A549 (cell line): Measurements from ENCODE around the gene PRKCD. TPM values are rescaled to one million over a fixed set of nuclear protein-coding genes. Genes with fewer than 3 reads are reported as not detected.
A peak's percentile ranks its signal among the peaks of the same experiment; 100 is the strongest.

ENCODE experiments used
- ATAC-seq, 2 experiments: fragments of 200-7000 bp in 1 of 2; fragments of >200 bp in 1 of 2; cut with Nextera tagmentation in 1 of 2; cut with Tn5 transposase in 1 of 2; 3 replicates each; pipeline versions ENCODE4 v1.8.0 to v1.9.1; 2018 to 2020; ENCODE audit warnings: mild to moderate bottlenecking in 1 of 2, moderate library complexity in 1 of 2
- CTCF ChIA-PET: fragments of 300-600 bp; sonication (Branson Sonifier 250); formaldehyde crosslinking; extraction: SDS; loops from one replicate; lab custom pipeline; 2021; ENCODE audit warnings: antibody characterized with exemption, inconsistent platforms; lab: Yijun Ruan, JAX
- POLR2A ChIA-PET: fragments of 350-600 bp; formaldehyde crosslinking; extraction: SDS; loops from one replicate; lab custom pipeline; 2021; ENCODE audit warnings: antibody characterized with exemption, inconsistent platforms; lab: Yijun Ruan, JAX
- DNase-seq, 2 experiments: peaks; one replicate each; pipeline versions ENCODE4 v3.0.0 to v3.0.0-alpha.2; 2011 to 2016; ENCODE audit warnings: low read depth in 1 of 2, low spot score in 1 of 2
- FAIRE-seq: peaks from 2 replicates; lab custom pipeline; 2011; peaks lifted over from hg19 to GRCh38; lab: Jason Lieb, UNC
- H3K27ac ChIP-seq, 2 experiments: fragments of >200 bp; sonication (Bioruptor Twin); formaldehyde crosslinking; 3 replicates each; pipeline ENCODE4 v1.5.1; 2016 to 2017
- H3K4me1 ChIP-seq: fragments of >200 bp; sonication (Bioruptor Twin); formaldehyde crosslinking; 3 replicates; pipeline ENCODE4 v1.6.1; 2016
- H3K4me2 ChIP-seq: fragments of >200 bp; sonication (Bioruptor Twin); formaldehyde crosslinking; 3 replicates; pipeline ENCODE4 v1.6.1; 2016
- H3K4me3 ChIP-seq: fragments of >200 bp; sonication (Bioruptor Twin); formaldehyde crosslinking; 3 replicates; pipeline ENCODE4 v1.5.1; 2016
- H3K9me3 ChIP-seq: fragments of >200 bp; sonication (Bioruptor Twin); formaldehyde crosslinking; 3 replicates; pipeline ENCODE4 v1.6.1; 2016
- BCL3 ChIP-seq: fragments of >200 bp; sonication (Bioruptor Twin); formaldehyde crosslinking; IDR thresholded peaks from 3 replicates; pipeline ENCODE4 v1.6.1; 2016
- BHLHE40 ChIP-seq: IDR thresholded peaks from 2 replicates; pipeline ENCODE4 v1.6.1; 2012; ENCODE audit warnings: low read depth, low read length, inconsistent platforms
- CHD2 ChIP-seq: fragments of 150-350 bp; IDR thresholded peaks from 2 replicates; pipeline ENCODE4 v1.6.1; 2014; ENCODE audit warnings: low read length; ENCODE audit not compliant: partially characterized antibody
- E2F6 ChIP-seq: IDR thresholded peaks from 2 replicates; pipeline ENCODE4 v1.6.1; 2012; ENCODE audit warnings: low read depth, borderline replicate concordance
- EHF ChIP-seq: fragments of 250-450 bp; sonication (Bioruptor Pico); IDR thresholded peaks from 2 replicates; pipeline ENCODE4 v1.5.0; 2020; ENCODE audit warnings: mild to moderate bottlenecking
- EP300 ChIP-seq, 2 experiments: fragments of >200 bp; sonication (Bioruptor Twin); formaldehyde crosslinking; IDR thresholded peaks; 2 replicates in 1 of 2; 3 replicates in 1 of 2; pipeline ENCODE4 v1.6.1; 2016 to 2017
- FOSL2 ChIP-seq, 2 experiments: fragments of 450-650 bp in 1 of 2; fragments of >200 bp in 1 of 2; sonication (Bioruptor Twin) in 1 of 2; formaldehyde crosslinking; IDR thresholded peaks; 2 replicates each; pipeline versions ENCODE4 v1.5.0 to v1.6.1; 2016 to 2020; ENCODE audit warnings: mild to moderate bottlenecking in 1 of 2, moderate library complexity in 1 of 2
- HEYL ChIP-seq: fragments of 250-450 bp; sonication (Bioruptor Pico); IDR thresholded peaks from 2 replicates; pipeline ENCODE4 v1.8.0; 2021; ENCODE audit warnings: mild to moderate bottlenecking, moderate library complexity
- HOXA7 ChIP-seq: fragments of 250-450 bp; sonication (Bioruptor Pico); IDR thresholded peaks from 2 replicates; pipeline ENCODE4 v1.5.0; 2020; ENCODE audit warnings: mild to moderate bottlenecking, moderate library complexity
- HOXB13 ChIP-seq: fragments of 250-450 bp; sonication (Bioruptor Pico); IDR thresholded peaks from 2 replicates; pipeline ENCODE4 v1.5.0; 2020; ENCODE audit warnings: low read depth, mild to moderate bottlenecking, moderate library complexity
- JUNB ChIP-seq: fragments of >200 bp; sonication (Bioruptor Twin); formaldehyde crosslinking; IDR thresholded peaks from 2 replicates; pipeline ENCODE4 v1.6.1; 2016
- KDM1A ChIP-seq: fragments of 200-600 bp; sonication (generic); IDR thresholded peaks from 2 replicates; pipeline ENCODE4 v1.6.1; 2016; ENCODE audit warnings: low read depth, mild to moderate bottlenecking
- MAFK ChIP-seq: fragments of 450-650 bp; IDR thresholded peaks from 2 replicates; pipeline ENCODE4 v1.6.1; 2014; ENCODE audit not compliant: partially characterized antibody
- MYC ChIP-seq: IDR thresholded peaks from 2 replicates; pipeline ENCODE4 v1.6.1; 2012; ENCODE audit warnings: mild to moderate bottlenecking, inconsistent platforms, low read length, improper control_type of control experiment, borderline replicate concordance
- NPAS2 ChIP-seq: fragments of 250-450 bp; sonication (Bioruptor Pico); IDR thresholded peaks from 2 replicates; pipeline ENCODE4 v1.8.0; 2022; ENCODE audit warnings: mild to moderate bottlenecking, moderate library complexity, borderline replicate concordance
- NR3C1 ChIP-seq: fragments of >200 bp; sonication (Bioruptor Twin); formaldehyde crosslinking; IDR thresholded peaks from 3 replicates; pipeline ENCODE4 v1.6.1; 2017
- RFX5 ChIP-seq: fragments of 450-650 bp; IDR thresholded peaks from 2 replicates; pipeline ENCODE4 v1.7.1; 2014; ENCODE audit warnings: antibody characterized with exemption, mild to moderate bottlenecking, moderate library complexity
- SMC3 ChIP-seq: fragments of >200 bp; sonication (Bioruptor Twin); formaldehyde crosslinking; IDR thresholded peaks from 3 replicates; pipeline ENCODE4 v1.6.1; 2018; ENCODE audit warnings: inconsistent platforms
- SREBF2 ChIP-seq: fragments of 450-650 bp; IDR thresholded peaks from 2 replicates; pipeline ENCODE4 v1.6.1; 2014; ENCODE audit warnings: mild to moderate bottlenecking, moderate library complexity
- TFCP2L1 ChIP-seq: fragments of 250-450 bp; sonication (Bioruptor Pico); IDR thresholded peaks from 2 replicates; pipeline ENCODE4 v1.5.0; 2021; ENCODE audit warnings: mild to moderate bottlenecking
- TP53 ChIP-seq: fragments of 250-450 bp; sonication (Bioruptor Pico); IDR thresholded peaks from 2 replicates; pipeline ENCODE4 v1.5.0; 2021; ENCODE audit warnings: mild to moderate bottlenecking, moderate library complexity
- USF2 ChIP-seq: fragments of 450-650 bp; IDR thresholded peaks from 2 replicates; pipeline ENCODE4 v1.6.1; 2014; ENCODE audit warnings: antibody characterized with exemption
- ZFP36 ChIP-seq: fragments of 450-650 bp; IDR thresholded peaks from 2 replicates; pipeline ENCODE4 v1.6.1; 2014; ENCODE audit warnings: borderline replicate concordance; ENCODE audit not compliant: partially characterized antibody
- ZSCAN20 ChIP-seq: fragments of 250-450 bp; sonication (Bioruptor Pico); IDR thresholded peaks from 2 replicates; pipeline ENCODE4 v1.8.0; 2022; ENCODE audit warnings: mild to moderate bottlenecking, moderate library complexity
- WGBS: methylation state at CpG from one replicate; pipeline ENCODE4 v1.1.6; 2017; ENCODE audit errors: missing lambda C conversion rate; 5-methylcytosine and 5-hydroxymethylcytosine counted together
- polyA plus RNA-seq, 4 experiments: library from polyadenylated mRNA; depleted of rRNA in 3 of 4; stranded (reverse); fragments of >200 nt; fragmentation: RNase III in 1 of 4; extraction: RNeasy Plus Mini Kit Qiagen cat#74134 plus additional on column Dnase treatment in 1 of 4; gene quantifications; 2 replicates in 3 of 4; 3 replicates in 1 of 4; pipeline ENCODE4 v1.2.3, GENCODE V29; 2011 to 2017

Gene PRKCD
- polyA plus RNA-seq, 2 of the 4 experiments (the other 2 are of a cell fraction), result 10.1 to 18.3 TPM

GRCh38 chr3:53151870-53152660, 8.9 kb upstream of the PRKCD start:
- WGBS, result 71% methylated on average over 9 of the region's 20 CpGs
- FAIRE-seq (no peak), DNase-seq (no peak), ATAC-seq (no peak)
- ChIA-PET POLR2A (no interaction called here), CTCF (interaction anchor here (4.5 kb wide), 1 partner anchor 17 kb away, joined by 15 read pairs; no protein-coding TSS in a partner anchor)
- no peak overlapping the region for H3K4me3 ChIP-seq
- peak overlapping the region in 1 of 2 experiments; percentile 74; a peak in 1 of 6 replicates for H3K27ac ChIP-seq
- no peaks in the 10 kb centered on the region for H3K9me3 ChIP-seq
- no peak overlapping the region for H3K4me2 ChIP-seq
- peaks cover 31% of the 10 kb centered on the region for H3K4me1 ChIP-seq
- no peak for TF ChIP-seq TP53
- TF ChIP-seq EHF, result no peak
- no peak for TF ChIP-seq BHLHE40
- no peak for TF ChIP-seq JUNB
- TF ChIP-seq HOXA7 (CRISPR knock-in tag), result no peak
- TF ChIP-seq HOXB13 (CRISPR knock-in tag), result no peak

- ATAC-seq (no peak), DNase-seq (no peak), FAIRE-seq (no peak)
- peaks cover 25% of the 10 kb centered on the region for H3K4me1 ChIP-seq
- no peak overlapping the region for H3K4me2 ChIP-seq
- no peaks in the 10 kb centered on the region for H3K9me3 ChIP-seq
- CTCF ChIA-PET, result interaction anchor here (0.5 to 4.5 kb wide), 3 partner anchors 18 to 208 kb away, joined by 3 to 15 read pairs (median 3); no protein-coding TSS in a partner anchor
- POLR2A ChIA-PET, result no interaction called here
- no peak for TF ChIP-seq ZSCAN20 (CRISPR knock-in tag)
- TF ChIP-seq SMC3, result no peak
- no peak for TF ChIP-seq E2F6
- TF ChIP-seq FOSL2 (IDR thresholded peaks at IDR 0.05), result no peak
- no peak for TF ChIP-seq FOSL2 (CRISPR knock-in tag; IDR thresholded peaks at IDR 0.05)
- peak; percentile 76 for TF ChIP-seq ZFP36
- no peak for TF ChIP-seq HOXB13 (CRISPR knock-in tag)
- no peak overlapping the region for H3K4me3 ChIP-seq
- 47% methylated on average over 3 of the region's 3 CpGs for WGBS
- no peak overlapping the region for H3K27ac ChIP-seq
Measured at GRCh38 chr3:53153264-53153823, 7.7 kb upstream of the PRKCD start.

- Histone ChIP-seq H3K9me3 (no peaks in the 10 kb centered on the region), H3K4me3 (no peak overlapping the region), H3K4me2 (no peak overlapping the region), H3K4me1 (peaks cover 27% of the 10 kb centered on the region), H3K27ac (no peak overlapping the region; a peak in 1 of 6 replicates)
- TF ChIP-seq MAFK (no peak), FOSL2 (IDR thresholded peaks at IDR 0.05) (no peak), FOSL2 (CRISPR knock-in tag; IDR thresholded peaks at IDR 0.05) (no peak), JUNB (no peak), CHD2 (no peak), E2F6 (no peak), HEYL (CRISPR knock-in tag) (no peak), NPAS2 (no peak), MYC (no peak)
- no peak for DNase-seq
- ChIA-PET CTCF (interaction anchor here (1.3 to 4.5 kb wide), 2 partner anchors 19 to 43 kb away, joined by 3 to 15 read pairs; no protein-coding TSS in a partner anchor), POLR2A (no interaction called here)
- WGBS, result 57% methylated on average over 4 of the region's 6 CpGs
- no peak for ATAC-seq
- no peak for FAIRE-seq
Measured at GRCh38 chr3:53153980-53154379, 7.0 kb upstream of the PRKCD start.

- Histone ChIP-seq H3K27ac (no peak overlapping the region), H3K4me1 (peaks cover 28% of the 10 kb centered on the region), H3K4me3 (no peak overlapping the region), H3K9me3 (no peaks in the 10 kb centered on the region), H3K4me2 (no peak overlapping the region)
- 67% methylated on average over 3 of the region's 4 CpGs for WGBS
- ChIA-PET POLR2A (no interaction called here), CTCF (interaction anchor here (4.5 kb wide), 1 partner anchor 20 kb away, joined by 15 read pairs; no protein-coding TSS in a partner anchor)
- DNase-seq, result no peak
- no peak for ATAC-seq
- FAIRE-seq, result no peak
- no peak for TF ChIP-seq NR3C1
- TF ChIP-seq CHD2, result no peak
- TF ChIP-seq HOXA7 (CRISPR knock-in tag), result no peak
- no peak for TF ChIP-seq RFX5
- no peak for TF ChIP-seq EHF
- no peak for TF ChIP-seq FOSL2 (IDR thresholded peaks at IDR 0.05)
- no peak for TF ChIP-seq FOSL2 (CRISPR knock-in tag; IDR thresholded peaks at IDR 0.05)
- no peak for TF ChIP-seq KDM1A
- no peak for TF ChIP-seq USF2
- TF ChIP-seq SREBF2, result no peak
- no peak for TF ChIP-seq ZFP36
- no peak for TF ChIP-seq TFCP2L1 (CRISPR knock-in tag)
- TF ChIP-seq BCL3, result no peak
- TF ChIP-seq EP300 (IDR thresholded peaks at IDR 0.05), result no peak
Measured at GRCh38 chr3:53154881-53155285, 6.1 kb upstream of the PRKCD start.
